Activated CD8-positive, alpha-beta T cell treated with anti-CD3 and anti-CD28 coated beads for 36 hours (primary cell): Measurements from ENCODE around the gene IDS. TPM values are rescaled to one million over a fixed set of nuclear protein-coding genes. Genes with fewer than 3 reads are reported as not detected.

Source experiments
- ATAC-seq: fragments of 200-7000 bp; cut with Tn5 transposase; one replicate; pipeline ENCODE4 v1.10.0; 2021; ENCODE audit warnings: mild to moderate bottlenecking, moderate library complexity
- CTCF ChIA-PET: fragments of 350-600 bp; sonication (Branson Sonifier 250); formaldehyde crosslinking; loops from one replicate; lab custom pipeline; 2021; ENCODE audit warnings: antibody characterized with exemption; lab: Charles Lee
- POLR2A ChIA-PET: fragments of 350-600 bp; sonication (Branson Sonifier 250); formaldehyde crosslinking; loops from one replicate; lab custom pipeline; 2021; ENCODE audit warnings: antibody characterized with exemption; lab: Charles Lee
- DNase-seq: peaks from one replicate; pipeline ENCODE4 v3.0.0-alpha.2; 2020
- H3K27ac Mint-ChIP-seq: one replicate; pipeline ENCODE4 v1.8.0; 2021; ENCODE audit warnings: mild to moderate bottlenecking, mixed read lengths
- H3K27me3 Mint-ChIP-seq: one replicate; pipeline ENCODE4 v1.8.0; 2021; ENCODE audit warnings: mixed read lengths
- H3K36me3 Mint-ChIP-seq: one replicate; pipeline ENCODE4 v1.8.0; 2021; ENCODE audit warnings: low read depth, mixed read lengths
- H3K4me1 Mint-ChIP-seq: one replicate; pipeline ENCODE4 v1.8.0; 2021; ENCODE audit warnings: low read depth, mixed read lengths
- H3K4me3 Mint-ChIP-seq: one replicate; pipeline ENCODE4 v1.8.0; 2021; ENCODE audit warnings: mild to moderate bottlenecking, moderate library complexity, mixed read lengths
- H3K9me3 Mint-ChIP-seq: one replicate; pipeline ENCODE4 v1.8.0; 2021; ENCODE audit warnings: mixed read lengths
- intact Hi-C: fragments of 100-400 bp; cut with micrococcal nuclease; formaldehyde crosslinking; loops from one replicate; pipeline ENCODE4 v1.10.0; 2022
- total RNA-seq, 2 experiments: library from RNA; stranded (reverse); gene quantifications; one replicate each; pipeline ENCODE4 v1.2.3, GENCODE V29; 2021
- TF ChIP-seq, protein P1 (sequence below): fragments of 200-600 bp; IDR thresholded peaks from one replicate; pipeline ENCODE4 v1.8.0; 2022; ENCODE audit warnings: antibody characterized with exemption, mild to moderate bottlenecking

IDS gene
- total RNA-seq, 2 experiments from 2014 or later, result 44.8 to 50.6 TPM

- Mint-ChIP-seq H3K27me3 (no peaks in the 10 kb centered on the region), H3K36me3 (peaks cover 14% of the 10 kb centered on the region), H3K4me1 (peaks cover 20% of the 10 kb centered on the region), H3K4me3 (no peak overlapping the region), H3K27ac (no peak overlapping the region), H3K9me3 (no peaks in the 10 kb centered on the region)
- intact Hi-C loops, result no loop called here
- POLR2A ChIA-PET, result no interaction called here
- DNase-seq, result no peak
- CTCF ChIA-PET, result no interaction called here
- TF ChIP-seq, protein P1, sequence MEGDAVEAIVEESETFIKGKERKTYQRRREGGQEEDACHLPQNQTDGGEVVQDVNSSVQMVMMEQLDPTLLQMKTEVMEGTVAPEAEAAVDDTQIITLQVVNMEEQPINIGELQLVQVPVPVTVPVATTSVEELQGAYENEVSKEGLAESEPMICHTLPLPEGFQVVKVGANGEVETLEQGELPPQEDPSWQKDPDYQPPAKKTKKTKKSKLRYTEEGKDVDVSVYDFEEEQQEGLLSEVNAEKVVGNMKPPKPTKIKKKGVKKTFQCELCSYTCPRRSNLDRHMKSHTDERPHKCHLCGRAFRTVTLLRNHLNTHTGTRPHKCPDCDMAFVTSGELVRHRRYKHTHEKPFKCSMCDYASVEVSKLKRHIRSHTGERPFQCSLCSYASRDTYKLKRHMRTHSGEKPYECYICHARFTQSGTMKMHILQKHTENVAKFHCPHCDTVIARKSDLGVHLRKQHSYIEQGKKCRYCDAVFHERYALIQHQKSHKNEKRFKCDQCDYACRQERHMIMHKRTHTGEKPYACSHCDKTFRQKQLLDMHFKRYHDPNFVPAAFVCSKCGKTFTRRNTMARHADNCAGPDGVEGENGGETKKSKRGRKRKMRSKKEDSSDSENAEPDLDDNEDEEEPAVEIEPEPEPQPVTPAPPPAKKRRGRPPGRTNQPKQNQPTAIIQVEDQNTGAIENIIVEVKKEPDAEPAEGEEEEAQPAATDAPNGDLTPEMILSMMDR, result no peak
- no peak for ATAC-seq
These were observed 8.1 kb downstream of the IDS start for GRCh38 chrX:149497054-149497453.

DNA sequence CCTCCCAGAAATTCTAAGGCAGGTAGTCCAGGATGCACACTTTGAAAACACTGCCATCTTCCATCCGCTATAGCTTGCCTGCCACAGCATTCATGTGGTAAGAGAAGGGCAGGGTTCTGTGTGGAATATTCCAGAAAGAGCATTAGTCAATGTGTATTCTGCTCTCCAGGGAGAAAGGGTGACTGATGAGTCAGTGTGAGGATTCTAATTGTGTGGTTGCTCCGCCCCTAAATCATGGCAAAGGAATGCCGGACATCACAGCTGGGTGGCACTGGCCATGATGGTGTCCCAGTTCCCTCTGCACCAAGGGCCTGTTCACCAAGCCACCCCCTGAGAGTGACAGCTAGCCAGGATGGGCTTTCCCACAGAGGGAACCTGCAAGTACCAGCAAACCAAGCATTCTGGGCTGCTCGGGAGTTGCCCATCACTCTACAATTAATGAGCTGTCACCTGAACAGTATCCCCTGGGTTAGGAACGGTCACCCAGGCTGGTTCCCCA, 9.5 kb downstream of the IDS start:
- Mint-ChIP-seq H3K4me3 (no peak overlapping the region), H3K9me3 (no peaks in the 10 kb centered on the region), H3K36me3 (peaks cover 11% of the 10 kb centered on the region), H3K27me3 (no peaks in the 10 kb centered on the region), H3K4me1 (peaks cover 7% of the 10 kb centered on the region), H3K27ac (no peak overlapping the region)
- POLR2A ChIA-PET, result no interaction called here
- intact Hi-C loops, result no loop called here
- CTCF ChIA-PET, result no interaction called here
- ATAC-seq (no peak), DNase-seq (no peak)
- TF ChIP-seq, protein P1, result no peak

DNA sequence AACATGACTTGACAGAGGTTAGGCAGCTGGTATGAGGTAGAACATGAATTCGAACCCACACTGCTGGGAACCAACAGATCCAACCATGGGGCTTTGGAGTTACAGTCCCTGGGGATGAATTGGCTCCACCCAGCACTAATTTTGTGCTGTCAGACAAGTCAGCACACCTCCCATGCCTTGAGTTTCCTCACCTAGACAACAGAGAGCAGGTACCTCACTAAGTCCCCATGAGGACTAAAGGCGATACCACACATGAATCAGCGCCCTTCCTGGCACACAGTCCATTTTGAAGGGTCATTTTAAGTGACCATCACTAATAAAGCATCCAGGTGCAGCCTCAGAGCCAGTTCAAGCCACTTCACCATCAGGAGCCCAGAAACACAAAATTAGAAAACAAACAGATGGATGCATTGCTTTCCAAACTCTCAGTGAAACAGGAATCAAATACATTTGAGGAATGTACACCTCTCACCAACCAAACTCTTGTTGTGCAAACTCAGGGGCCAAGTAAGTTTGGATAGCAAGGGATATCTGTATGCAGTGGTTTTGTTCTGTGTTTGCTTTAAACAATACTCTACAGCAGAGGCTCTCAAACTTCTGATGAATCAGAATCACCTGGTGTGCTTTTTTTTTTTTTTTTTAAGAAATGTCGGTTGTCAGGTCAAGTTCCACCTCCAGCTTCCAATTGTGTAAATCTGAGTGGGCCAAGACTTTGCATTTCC, 10.1 kb downstream of the IDS start:
- ChIA-PET POLR2A (interaction anchor here (1.6 kb wide), 1 partner anchor 10 kb away, joined by 5 read pairs; the partner anchor contains the start of gene IDS), CTCF (no interaction called here)
- no peaks in the 10 kb centered on the region for H3K9me3 Mint-ChIP-seq

GRCh38 chrX:149493567-149494562, 11.2 kb downstream of the IDS start:
- no peak for ATAC-seq
- POLR2A ChIA-PET, result interaction anchor here (1.6 kb wide), 1 partner anchor 11 kb away, joined by 5 read pairs; the partner anchor contains the start of gene IDS

More for the DNA sequence above, 10.1 kb downstream of the IDS start:
- TF ChIP-seq, protein P1, result no peak
- peaks cover 8% of the 10 kb centered on the region for H3K36me3 Mint-ChIP-seq
- H3K27me3 Mint-ChIP-seq, result no peaks in the 10 kb centered on the region
- no peak overlapping the region for H3K4me3 Mint-ChIP-seq
- DNase-seq, result no peak
- peaks cover 3% of the 10 kb centered on the region for H3K4me1 Mint-ChIP-seq
- no peak for ATAC-seq
- intact Hi-C loops, result no loop called here
- no peak overlapping the region for H3K27ac Mint-ChIP-seq

More at GRCh38 chrX:149493567-149494562, 11.2 kb downstream of the IDS start:
- H3K27ac Mint-ChIP-seq, result no peak overlapping the region
- H3K27me3 Mint-ChIP-seq, result no peaks in the 10 kb centered on the region
- CTCF ChIA-PET, result interaction anchor here (1.0 kb wide), 1 partner anchor 9 kb away, joined by 3 read pairs; no protein-coding TSS in a partner anchor
- DNase-seq, result no peak
- H3K36me3 Mint-ChIP-seq, result peaks cover 8% of the 10 kb centered on the region
- TF ChIP-seq, protein P1, result no peak
- H3K9me3 Mint-ChIP-seq, result no peaks in the 10 kb centered on the region
- no peaks in the 10 kb centered on the region for H3K4me1 Mint-ChIP-seq
- intact Hi-C loops, result no loop called here
- no peak overlapping the region for H3K4me3 Mint-ChIP-seq
